ENCODE results near the gene BEX4. TPM values are rescaled to one million over a fixed set of nuclear protein-coding genes. Genes with fewer than 3 reads are reported as not detected.
"Not testable (repeated sequence)": the region's sequence is repeated elsewhere in the genome, so short reads cannot be mapped to it uniquely, and the experiment has no call there.

The BEX4 gene, protein sequence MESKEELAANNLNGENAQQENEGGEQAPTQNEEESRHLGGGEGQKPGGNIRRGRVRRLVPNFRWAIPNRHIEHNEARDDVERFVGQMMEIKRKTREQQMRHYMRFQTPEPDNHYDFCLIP
- total RNA-seq (2014; rRNA removed; shearing (Covaris generic)), result 1.2 TPM in 1 of 2 replicates, not detected in the other

DNA sequence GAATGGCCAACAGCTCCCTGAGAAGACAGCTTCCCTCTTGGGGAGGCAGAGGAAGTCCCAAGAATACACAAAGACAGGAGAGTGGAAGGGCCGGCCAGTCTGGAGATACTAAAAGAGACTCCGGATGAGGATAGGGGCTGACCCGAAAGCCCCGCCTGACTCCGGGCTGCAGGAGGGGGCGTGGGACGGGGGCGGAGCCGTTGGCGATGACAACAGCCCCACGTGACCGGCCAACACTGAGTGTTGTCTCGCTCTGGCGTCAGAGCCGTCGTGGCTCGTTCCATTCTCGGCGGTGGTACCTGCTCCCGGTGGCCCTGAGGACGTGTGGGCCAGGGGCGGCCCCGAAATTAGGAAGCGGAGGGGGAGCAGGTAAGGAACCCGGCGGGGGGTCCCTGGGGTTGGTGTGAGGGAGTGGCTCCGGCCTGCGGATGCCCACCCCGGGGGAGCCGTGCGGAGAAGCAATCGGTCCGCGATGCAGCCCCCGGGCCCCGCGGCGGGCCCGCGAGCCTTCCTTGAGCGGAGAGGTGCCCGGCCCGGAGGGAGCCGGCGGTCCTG is at the start of gene BEX4:
Gene BEX4 (plus strand): TSS at position 239 of the 555 bp plus-strand sequence. CDS start 1,046 bp downstream, outside the sequence.
- DNase-seq (ENCODE audit: low spot score), result no peak

DNA sequence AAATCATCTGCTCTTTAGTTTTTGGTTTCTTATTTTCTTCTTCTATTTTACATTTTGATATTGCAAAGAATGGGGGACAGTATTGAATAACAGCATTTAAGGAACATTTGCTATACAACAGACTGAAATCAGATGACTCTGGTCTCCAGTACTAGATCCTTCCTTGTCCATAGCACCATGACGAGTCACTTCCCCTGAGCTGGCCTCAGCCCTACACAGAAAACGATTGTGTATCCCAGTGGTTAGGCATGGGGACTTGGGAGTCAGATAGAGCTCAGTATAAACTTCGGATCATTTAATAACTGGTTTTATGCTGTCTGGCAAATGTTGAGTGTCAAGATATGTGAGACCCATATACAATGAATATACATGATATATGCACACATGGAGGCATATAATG is 44.7 kb upstream of the BEX4 start:
- no peak for DNase-seq (ENCODE audit: low spot score)

DNA sequence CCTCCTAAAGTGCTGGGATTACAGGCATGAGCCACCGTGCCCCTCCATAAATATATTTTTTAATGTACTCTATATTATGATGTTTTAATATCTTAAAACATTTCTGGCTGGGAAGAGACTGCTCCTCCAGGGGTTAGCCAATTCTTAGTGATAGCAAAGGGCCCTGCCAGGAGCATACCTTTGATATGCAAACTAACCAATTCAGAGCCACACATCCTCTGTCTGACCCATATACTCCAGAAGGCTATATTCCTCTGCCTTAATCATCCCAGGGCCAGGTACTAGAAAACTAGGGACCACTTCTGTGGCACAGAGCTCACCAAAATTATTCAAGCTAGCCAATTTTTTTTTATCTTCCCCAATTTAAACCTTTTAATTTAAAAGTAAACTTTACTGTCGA is 43.6 kb upstream of the BEX4 start:
- DNase-seq (ENCODE audit: low spot score), result no peak

DNA sequence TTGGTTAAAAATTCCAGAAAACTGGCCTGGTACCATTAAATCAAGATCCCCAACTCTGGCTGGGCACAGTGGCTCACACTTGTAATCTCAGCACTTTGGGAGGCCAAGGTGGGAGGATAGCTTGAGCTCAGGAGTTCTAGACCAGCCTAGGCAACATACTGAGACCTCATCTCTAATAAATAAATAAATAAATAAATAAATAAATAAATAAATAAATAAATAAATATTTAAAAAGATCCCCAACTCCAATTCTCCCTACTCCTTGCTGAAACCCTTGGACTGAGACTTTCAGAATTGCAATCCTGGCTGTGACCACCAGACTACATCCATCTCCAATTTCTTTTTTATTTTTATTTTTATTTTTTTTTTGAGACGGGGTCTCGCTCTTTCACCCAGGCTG is 39.7 kb upstream of the BEX4 start:
- not testable (repeated sequence) for DNase-seq (ENCODE audit: low spot score)

DNA sequence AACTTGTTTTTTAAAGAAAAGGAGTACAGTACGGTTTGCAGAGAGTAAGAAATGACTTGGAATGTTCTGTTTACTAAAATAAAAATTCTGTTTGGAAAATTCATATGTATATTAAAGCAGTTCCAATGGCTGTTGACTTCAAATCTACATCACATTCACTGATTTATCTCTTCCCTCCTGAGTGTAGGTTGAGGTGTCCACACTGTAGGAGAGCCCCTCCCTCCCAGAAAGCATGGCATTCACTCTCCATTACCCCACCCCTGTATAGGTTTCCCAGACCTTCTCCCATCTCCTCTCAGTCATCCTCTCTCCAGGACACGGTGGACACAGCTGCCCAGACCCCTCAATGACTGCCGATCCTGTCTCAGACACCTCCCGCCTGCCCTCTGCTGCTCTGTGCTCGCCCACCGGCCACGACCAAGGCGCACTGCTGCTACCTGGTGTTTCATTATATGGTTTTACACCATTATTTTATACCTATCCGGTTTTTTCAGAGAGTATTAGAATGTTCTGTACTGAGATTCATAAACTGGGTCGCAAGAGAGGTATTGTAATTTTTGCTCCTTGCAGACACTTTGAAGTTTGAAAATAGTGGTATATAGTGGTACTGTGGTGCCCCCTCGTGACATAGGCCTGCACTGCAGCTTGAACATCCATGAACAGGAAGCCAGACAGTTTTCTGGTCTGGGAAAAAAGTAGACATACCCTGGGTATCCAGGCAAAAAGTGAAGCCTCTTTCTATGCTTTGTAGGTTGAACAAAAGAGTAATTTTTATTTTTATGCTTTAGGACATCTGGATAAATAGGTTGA is 38.8 kb upstream of the BEX4 start:
- peak; percentile 1 for DNase-seq (ENCODE audit: low spot score)

DNA sequence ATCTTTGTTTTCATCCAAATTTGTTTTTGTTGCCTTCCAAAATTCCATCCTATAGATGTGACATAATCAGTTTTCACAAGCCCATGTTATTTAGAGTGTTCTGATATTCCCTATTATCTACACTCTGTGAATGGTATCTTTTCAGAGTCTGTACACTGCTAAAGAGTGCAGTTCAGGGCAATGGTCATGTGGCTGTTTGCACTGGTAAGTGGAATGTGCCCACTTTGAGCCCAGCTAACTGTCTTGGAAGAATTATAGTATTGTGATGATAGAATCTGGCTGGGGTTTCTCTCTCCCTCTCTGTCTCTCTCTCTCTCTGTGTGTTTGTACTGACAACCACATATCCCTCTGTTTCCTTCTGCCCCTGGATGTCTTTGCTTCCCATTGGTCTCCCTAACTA is 37.4 kb upstream of the BEX4 start:
- no peak for DNase-seq (ENCODE audit: low spot score)

DNA sequence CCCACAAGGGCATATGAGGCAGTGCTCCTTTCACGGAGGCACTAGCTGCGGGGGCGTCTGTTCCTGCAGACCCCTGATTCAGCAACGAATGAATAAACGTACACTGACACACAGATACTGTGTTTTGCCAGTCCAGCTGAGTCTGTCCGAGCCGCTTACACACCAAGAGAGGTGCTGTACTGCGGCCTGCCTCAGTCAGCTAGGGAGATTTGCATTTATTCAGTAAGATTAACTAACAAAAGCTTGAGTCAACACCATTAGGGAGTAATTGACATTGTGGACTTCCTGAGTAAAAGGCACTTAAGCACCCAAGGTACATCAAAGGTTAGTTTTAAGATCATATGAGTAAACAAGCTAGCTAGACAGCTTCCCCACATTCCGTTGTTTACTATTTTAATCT is 31.0 kb upstream of the BEX4 start:
- no peak for DNase-seq (ENCODE audit: low spot score)

DNA sequence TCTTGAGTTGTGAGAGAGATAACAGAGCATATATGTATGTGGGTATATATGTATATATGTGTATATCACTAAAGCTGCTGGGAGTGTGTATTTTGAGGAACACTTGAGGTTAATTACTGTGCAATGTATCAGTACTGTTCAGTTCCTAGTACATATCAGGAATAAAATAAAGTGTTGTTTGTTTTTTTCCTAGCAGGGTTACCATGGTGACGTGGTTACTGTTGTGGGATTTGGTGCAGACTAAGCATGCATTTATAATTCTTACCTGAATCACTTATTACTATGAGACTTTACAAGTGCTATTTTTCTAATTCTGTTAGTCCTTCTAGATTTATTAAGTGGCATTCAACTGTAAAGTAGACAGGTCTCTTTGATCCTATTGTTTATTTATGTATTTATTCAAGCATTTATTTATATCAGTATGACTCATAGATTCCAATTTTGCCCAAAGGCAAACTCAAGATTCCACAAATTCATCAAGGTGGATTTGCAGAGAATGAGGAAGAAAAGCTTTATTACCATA is 26.9 kb upstream of the BEX4 start:
- DNase-seq (ENCODE audit: low spot score), result no peak

DNA sequence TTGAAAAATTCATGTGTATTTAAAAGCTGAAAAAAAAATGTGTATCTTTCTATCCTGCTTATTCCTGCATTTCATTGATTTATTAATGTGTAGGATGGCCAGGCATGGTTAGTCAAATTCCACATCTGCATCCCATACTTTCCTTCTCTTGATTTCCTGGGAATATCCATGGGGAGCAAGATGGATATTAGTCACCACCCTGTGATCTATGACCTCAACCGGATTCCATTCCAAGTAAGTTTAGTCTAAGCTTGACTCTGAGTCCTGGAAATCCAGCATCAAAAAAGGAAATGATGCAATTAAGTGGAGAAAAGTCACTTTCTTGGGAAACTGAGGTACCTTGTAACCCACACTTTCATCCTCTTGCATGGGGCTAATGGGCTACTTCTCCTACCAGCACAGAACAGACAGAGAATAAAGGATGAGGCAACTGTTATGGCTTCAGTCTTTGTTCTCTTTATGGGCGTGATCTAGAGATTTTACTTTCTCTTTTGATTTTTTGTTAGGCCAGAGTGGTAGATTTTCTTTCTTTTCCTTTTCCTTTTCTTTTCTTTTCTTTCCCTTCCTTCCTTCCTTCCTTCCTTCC is 17.1 kb upstream of the BEX4 start:
- DNase-seq (ENCODE audit: low spot score), result peak; percentile 40

DNA sequence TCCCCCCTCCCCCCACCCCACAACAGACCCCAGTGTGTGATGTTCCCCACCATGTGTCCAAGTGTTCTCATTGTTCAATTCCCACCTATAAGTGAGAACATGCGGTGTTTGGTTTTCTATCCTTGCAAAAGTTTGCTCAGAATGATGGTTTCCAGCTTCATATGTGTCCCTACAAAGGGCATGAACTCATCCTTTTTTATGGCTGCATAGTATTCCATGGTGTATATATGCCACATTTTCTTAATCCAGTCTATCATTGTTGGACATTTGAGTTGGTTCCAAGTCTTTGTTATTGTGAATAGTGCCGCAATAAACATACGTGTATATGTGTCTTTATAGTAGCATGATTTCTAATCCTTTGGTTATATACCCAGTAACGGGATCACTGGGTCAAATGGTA is 16.2 kb upstream of the BEX4 start:
- DNase-seq (ENCODE audit: low spot score), result not testable (repeated sequence)

DNA sequence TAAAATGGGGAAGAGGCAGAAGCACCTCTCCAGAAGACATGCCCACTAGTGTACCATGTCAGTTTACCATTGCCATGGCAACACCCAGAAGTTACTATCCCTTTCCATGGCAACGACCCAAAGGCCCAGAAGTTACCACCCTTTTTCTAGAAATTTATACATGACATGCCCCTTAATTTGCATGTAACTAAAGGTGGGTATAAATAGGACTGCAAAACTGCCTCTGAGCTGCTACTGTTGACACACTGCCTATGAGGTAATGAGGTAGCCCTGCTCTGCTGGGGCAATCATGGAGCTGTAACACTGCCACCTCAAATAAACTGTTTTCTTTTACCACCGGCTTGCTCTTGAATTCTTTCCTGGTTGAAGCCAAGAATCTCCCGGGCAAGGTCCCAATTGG is 13.9 kb upstream of the BEX4 start:
- no peak for DNase-seq (ENCODE audit: low spot score)

DNA sequence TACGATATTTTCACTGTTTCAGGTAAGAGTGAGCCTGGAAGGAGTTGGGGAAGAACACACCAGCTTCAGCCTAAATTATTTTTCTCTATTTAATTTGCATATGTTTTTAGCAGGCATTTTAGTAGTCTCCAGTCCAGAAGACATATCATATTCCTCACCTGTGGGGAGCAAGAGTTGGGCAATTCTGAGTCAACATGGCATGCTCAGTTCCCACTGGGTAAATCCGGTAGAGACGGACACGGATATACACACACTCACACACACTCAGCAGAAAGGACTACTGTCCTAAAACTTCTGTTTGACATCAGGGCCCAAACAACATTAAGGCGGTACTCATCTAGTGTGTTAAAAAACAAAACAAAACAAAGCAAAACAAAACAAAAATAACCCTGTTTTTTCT is 4.9 kb upstream of the BEX4 start:
- no peak for DNase-seq (ENCODE audit: low spot score)

DNA sequence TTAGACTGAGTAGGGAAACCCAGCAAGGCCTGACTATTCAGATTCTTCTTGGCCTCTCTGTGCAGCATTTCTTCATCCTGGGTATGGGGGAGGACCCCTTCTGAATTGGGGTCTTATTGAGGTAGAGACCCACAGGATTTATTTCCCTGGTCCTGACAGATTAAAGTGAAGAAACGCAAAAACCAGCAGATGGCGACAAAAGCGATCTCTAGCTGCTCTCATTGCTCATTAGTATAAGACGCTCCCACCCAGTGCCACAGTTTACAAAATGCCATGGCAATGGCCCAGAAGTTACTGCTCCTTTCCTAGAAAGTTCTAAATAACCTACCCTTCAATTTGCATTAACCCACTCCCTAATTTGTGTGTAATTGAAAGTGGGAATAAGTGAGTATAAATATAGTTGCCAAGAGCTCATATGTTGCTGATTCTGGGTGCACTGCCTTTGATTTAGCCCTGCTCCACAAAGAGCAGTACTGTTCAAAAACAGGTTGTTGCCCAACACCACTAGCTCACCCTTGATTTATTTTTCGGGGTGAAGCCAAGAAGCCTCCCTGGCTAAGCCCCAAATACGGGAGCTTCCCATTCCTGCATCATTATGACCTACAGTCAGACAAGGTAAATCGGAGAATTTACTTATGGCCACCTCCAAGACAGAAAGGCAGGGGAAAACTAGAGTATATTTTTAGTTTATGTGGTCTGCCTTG is 3.7 kb upstream of the BEX4 start:
- peak; percentile 2 for DNase-seq (ENCODE audit: low spot score)

DNA sequence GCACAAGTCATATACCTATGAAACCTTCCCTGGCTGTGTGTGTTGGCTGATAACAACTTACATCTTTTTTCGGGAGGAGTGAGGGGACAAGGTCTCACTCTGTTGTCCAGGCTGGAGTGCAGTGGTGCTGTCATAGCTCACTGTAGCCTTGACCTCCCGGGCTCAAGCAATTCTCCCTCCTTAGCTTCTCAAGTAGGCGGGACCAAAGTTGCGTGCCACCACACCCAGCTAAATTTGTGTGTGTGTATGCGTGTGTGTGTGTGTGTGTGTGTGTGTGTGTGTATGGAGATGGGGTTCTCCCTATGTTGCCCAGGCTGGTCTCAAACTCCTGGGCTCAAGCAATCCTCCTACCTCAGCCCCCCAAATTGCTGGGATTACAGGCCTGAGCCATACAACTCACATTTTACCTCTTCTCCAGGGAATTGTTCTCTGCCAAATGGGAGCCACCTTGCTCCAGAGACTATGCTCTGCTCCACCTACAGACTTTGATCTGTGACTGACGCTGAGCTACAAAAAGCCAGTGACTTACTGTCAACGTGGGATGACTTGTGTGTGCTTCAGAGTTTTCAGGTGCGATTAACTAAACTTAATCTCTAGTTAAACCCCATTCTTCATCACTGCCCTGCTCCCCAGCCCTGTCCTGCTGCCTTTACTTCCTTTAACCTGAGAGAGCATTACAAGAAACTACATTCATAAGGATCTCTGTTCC is 2.0 kb upstream of the BEX4 start:
- no peak for DNase-seq (ENCODE audit: low spot score)

DNA sequence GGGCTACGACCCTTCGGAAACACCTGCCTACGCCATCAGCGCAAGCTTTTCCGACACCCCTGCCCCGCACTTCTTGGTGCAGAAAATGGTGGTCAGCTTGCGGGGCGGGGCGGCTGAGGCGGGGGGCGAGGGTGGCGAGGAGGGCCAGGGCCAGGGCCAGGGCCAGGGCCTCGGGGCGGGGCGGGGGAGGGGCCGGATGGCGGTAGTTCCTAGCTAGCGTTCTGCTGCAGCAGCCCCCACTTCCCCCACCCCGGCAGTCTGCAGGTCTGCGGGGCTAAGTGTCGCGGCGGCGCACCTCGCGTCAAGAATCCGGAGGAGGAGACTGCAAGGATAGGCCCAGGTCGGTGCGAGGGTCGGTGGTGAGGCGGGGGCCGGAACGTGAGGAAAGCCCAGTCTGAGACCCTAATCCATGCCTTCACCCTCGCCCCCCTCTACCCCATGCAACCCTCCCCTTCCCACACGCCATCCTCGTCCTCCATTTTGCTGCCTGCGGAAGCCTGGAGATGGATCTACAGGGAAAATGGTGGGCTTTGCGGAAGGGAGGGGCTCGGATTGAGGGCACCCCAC is 600 bp downstream of the BEX4 start:
- DNase-seq (ENCODE audit: low spot score), result no peak

DNA sequence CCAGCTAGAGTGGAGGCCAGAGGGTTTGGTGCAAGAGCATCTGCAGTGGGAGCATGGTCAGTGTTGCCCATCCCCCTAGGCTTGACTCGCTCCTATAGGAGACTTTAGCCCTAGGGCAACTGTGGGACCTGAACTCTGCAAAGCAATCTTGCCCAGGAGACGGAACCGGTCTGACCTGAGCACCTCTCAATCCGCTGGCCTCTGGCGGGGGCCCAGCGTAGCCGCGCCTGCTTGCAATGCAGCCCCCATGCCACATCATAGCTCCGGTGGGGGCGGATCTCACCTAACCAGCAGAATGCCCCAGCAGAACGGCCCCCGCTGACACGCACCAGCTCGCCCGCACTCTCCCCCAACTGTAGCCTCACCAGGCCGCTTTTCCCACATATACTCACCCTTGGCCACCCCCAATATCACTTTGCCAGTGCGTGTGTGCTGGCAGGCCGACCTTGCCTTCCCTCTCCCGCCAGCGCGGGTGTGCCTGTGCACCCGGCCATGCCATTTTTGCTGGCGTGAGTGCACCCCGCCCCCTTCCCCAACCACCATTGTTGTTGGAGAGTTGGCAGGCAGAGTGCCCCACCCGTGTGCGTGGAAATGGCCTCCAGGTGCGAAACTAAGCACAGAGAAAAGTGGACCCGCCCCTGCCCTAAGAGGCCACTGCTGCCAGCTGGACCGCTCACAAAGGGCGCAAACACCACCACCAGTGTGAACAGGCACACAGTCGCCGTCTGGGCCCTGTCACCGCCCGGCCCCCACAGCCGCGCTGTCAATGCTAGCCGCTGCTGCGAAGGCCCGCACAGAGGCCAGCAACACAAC is 5.8 kb downstream of the BEX4 start:
- DNase-seq (ENCODE audit: low spot score), result no peak

DNA sequence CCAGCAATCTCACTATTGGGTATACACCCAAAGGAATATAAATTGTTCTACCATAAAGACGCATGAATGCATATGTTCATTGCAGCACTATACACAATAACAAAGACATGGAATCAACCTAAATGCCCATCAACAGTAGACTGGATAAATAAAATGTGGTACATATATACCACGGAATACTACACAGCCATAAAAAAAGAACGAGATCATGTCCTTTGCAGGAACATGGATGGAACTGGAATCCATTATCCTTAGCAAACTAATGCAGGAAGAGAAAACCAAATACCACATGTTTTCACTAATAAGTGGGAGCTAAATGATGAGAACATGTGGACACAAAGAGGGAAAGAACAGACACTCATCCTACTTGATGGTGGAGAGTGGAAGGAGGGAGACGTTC is 11.0 kb downstream of the BEX4 start:
- DNase-seq (ENCODE audit: low spot score), result not testable (repeated sequence)

DNA sequence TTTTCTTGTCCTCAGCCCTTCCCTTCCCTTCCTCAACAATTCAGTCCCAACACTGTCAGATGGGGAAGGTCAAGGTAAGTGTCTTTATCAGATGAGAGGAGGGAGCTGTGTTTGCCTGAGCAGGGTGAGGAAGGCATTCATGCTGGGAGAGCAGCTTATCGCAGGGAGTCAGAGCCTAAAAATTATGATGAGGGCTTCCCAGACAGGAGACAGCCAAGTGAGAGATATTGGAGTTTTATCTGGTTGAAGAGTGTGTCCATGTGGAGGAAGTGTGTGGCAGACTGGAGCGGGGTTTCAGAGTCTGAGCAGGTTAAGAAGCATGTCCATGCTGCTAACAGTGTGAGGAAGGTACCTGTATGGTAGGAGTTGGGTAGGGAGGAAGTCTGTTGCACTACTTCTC is 18.4 kb downstream of the BEX4 start:
- no peak for DNase-seq (ENCODE audit: low spot score)

DNA sequence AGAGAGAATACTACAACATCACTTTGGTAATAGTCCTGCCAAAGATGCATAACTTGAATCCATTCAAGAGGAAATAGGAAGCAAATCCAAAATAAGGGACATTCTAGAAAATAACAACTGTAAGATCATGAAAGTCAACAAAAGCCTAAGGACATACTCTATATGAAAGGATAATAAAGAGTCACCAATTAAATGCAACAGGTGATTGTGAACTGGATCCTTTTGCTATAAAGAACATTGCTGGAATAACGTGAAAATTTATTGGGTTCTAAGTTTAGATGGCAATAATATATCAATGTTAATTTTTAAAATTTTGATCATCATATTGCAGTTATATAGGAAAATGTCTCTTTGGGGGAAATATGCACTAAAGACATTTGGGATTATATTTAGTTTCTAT is 20.0 kb downstream of the BEX4 start:
- DNase-seq (ENCODE audit: low spot score), result no peak

DNA sequence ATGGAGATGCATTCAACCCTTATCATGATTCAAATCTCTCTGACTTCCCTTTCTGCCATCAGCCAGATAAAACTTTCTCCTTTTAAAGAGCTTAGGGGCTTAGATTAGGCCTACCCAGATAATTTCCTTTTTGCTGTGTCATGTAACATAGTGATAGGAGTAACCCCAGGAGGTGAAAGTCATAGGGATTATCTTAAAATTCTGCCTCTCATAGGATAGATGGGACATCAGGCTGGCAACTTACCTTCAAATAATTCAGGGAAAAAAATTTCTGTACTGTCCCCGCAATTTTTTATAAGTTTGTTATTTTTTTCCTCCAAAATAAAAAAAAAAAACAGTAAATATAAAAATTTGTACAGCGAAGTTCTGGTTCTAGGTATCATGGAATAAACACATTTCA is 20.7 kb downstream of the BEX4 start:
- DNase-seq (ENCODE audit: low spot score), result not testable (repeated sequence)

Data from A172 (cell line).